22Rv1 (cell line): ENCODE data around the gene FAT2.

Experiments used
- H3K27ac ChIP-seq: fragments of 450-650 bp; 2 replicates; pipeline ENCODE4 v1.5.1; 2017
- ZFX ChIP-seq: fragments of 450-650 bp; IDR thresholded peaks from 2 replicates; pipeline ENCODE4 v1.6.1; 2017; ENCODE audit warnings: antibody characterized with exemption, borderline replicate concordance
- TF ChIP-seq, protein P1 (sequence below): fragments of 450-650 bp; IDR thresholded peaks from 2 replicates; pipeline ENCODE4 v1.5.1; 2017; ENCODE audit warnings: mild to moderate bottlenecking

FAT2 gene

DNA sequence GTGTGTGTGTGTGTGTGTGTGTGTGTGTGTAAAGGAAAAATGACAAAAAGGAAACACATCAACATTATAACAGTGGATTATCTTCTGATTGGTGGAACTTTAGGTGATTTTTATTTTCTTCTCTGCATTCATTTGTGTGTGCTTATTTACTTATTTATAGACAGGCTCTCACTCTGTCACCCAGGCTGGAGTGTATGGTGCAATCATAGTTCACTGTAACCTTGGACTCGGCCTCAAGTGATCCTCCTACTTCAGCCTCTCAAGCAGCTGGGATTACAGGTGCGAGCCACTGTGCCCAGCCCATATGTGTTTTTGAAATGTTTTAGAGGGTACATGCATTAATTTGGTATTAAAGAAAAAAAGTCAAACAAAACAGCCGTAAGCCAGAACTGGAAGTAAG, 39.1 kb downstream of the FAT2 start:
- no peak for TF ChIP-seq ZFX
- TF ChIP-seq, protein P1, sequence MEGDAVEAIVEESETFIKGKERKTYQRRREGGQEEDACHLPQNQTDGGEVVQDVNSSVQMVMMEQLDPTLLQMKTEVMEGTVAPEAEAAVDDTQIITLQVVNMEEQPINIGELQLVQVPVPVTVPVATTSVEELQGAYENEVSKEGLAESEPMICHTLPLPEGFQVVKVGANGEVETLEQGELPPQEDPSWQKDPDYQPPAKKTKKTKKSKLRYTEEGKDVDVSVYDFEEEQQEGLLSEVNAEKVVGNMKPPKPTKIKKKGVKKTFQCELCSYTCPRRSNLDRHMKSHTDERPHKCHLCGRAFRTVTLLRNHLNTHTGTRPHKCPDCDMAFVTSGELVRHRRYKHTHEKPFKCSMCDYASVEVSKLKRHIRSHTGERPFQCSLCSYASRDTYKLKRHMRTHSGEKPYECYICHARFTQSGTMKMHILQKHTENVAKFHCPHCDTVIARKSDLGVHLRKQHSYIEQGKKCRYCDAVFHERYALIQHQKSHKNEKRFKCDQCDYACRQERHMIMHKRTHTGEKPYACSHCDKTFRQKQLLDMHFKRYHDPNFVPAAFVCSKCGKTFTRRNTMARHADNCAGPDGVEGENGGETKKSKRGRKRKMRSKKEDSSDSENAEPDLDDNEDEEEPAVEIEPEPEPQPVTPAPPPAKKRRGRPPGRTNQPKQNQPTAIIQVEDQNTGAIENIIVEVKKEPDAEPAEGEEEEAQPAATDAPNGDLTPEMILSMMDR, result no peak
- H3K27ac ChIP-seq, result no peak overlapping the region

DNA sequence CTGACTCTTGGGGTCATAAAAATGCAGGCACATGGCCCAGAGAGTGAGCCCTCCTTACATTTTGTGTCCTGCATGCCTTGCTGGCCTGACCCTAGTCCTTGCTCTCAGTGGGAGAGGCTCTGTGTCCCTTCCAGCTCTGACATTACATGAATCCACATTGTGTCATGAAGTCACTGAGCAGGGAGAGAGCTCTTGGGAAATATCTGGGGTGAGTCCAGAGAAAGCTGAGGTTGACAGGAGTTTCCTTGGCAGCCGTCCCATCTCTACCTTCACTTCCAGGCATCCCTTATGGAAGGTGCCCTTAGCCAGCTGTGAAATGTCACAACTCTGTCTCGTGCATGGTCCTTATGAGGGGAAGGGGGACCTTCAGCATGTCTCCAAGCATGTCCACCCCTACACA, 41.0 kb downstream of the FAT2 start:
- no peak for TF ChIP-seq ZFX
- TF ChIP-seq, protein P1, result no peak
- no peak overlapping the region for H3K27ac ChIP-seq

DNA sequence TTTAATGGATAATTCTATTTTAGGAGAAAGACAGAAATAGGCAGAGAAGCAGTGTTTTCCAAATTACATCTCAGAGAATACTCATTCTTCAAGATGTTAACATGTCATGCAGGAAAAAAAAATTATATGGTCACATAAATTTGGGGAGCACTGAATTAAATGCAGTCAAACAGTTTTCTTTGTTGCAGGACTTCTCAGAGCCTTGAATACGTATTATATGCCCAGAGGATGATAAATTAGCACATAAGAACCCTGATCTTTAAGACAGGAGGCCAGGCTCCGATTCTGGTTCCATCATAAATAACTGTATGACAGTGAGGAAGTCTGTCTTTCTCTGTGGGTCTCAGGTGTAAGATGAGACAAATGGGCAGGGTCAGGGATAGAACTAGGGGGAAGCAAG, 41.4 kb downstream of the FAT2 start:
- H3K27ac ChIP-seq, result no peak overlapping the region
- no peak for TF ChIP-seq ZFX
- TF ChIP-seq, protein P1, result no peak

DNA sequence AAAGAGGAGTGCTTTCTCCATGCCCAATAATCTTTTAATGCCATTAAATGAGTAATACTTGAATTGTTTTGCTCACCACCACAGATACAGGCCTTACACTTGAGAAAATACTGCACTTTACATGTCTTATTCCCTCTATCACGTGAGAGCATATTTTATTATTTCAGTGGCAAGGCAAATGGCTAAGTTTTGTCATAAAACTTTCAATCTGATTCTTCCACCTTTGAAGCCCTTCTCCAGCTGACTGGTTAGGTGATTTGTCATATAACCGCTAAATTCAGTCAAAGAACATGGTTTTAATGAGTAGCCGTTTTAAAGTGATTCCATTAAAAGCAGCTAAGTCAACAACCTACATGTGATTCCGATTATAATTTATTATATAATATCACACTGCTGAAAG, 43.8 kb downstream of the FAT2 start:
- no peak for TF ChIP-seq ZFX
- TF ChIP-seq, protein P1, result no peak
- H3K27ac ChIP-seq, result no peak overlapping the region

- TF ChIP-seq, protein P1, result no peak
- TF ChIP-seq ZFX, result no peak
- H3K27ac ChIP-seq, result no peak overlapping the region
Observed at GRCh38 chr5:151541571-151541970, 49.6 kb downstream of the FAT2 start.
